Measurements from ENCODE around the gene BASP1. TPM values are rescaled to one million over a fixed set of nuclear protein-coding genes. Genes with fewer than 3 reads are reported as not detected.

Gene BASP1
- total and polyA plus RNA-seq, 2 donors (not counting 1 experiment from before 2014, with no cell fraction given): 53.0 to 66.4 TPM

GRCh38 chr5:17215361-17215760 lies 2.1 kb upstream of the BASP1 start:
- H3K27ac Mint-ChIP-seq: no peak overlapping the region
- H2AFZ ChIP-seq (ENCODE audit: insufficient read depth, low read depth, low read length, poor library complexity, severe bottlenecking): peak overlapping the region; percentile 14
- H3K79me2 ChIP-seq (ENCODE audit: control insufficient read depth, insufficient read depth, low read length): peaks cover 27% of the 10 kb centered on the region
- peaks cover 23% of the 10 kb centered on the region for H4K20me1 ChIP-seq (ENCODE audit: control insufficient read depth, insufficient read depth, low read length, poor library complexity, severe bottlenecking)
- H3K9ac ChIP-seq (ENCODE audit: low read length): no peak overlapping the region
- H3K4me3 ChIP-seq (ENCODE audit: control extremely low read depth in 1 of 5, extremely low read depth in 1 of 5, insufficient read depth in 1 of 5, low read depth in 2 of 5, low read length in 4 of 5): no peak overlapping the region
- H3K4me3 Mint-ChIP-seq: no peak overlapping the region
- H3K9me3 ChIP-seq (ENCODE audit: control extremely low read depth in 1 of 3, control insufficient read depth in 2 of 3, insufficient read depth in 1 of 3, low read length in 2 of 3): no peaks in the 10 kb centered on the region
- intact Hi-C loops (cut with micrococcal nuclease): loop anchor here (5.0 kb wide), 3 partner anchors 887 to 1532 kb away; no protein-coding TSS in a partner anchor
- peaks cover 35% of the 10 kb centered on the region for H3K4me1 Mint-ChIP-seq
- no peaks in the 10 kb centered on the region for H3K27me3 Mint-ChIP-seq
- no peak overlapping the region for H3K4me2 ChIP-seq (replicated peaks; ENCODE audit: low read depth, low read length, poor library complexity, severe bottlenecking)
- ATAC-seq (ENCODE audit: low read depth): no peak
- WGBS (ENCODE audit: insufficient coverage): 63% methylated on average over 1 of the region's 2 CpGs
- H3K27ac ChIP-seq (ENCODE audit: low read length in 2 of 2): no peak overlapping the region
- DNase-seq: no peak
- peaks cover 21 to 24% of the 10 kb centered on the region in 2 donors for H3K4me1 ChIP-seq (ENCODE audit: control insufficient read depth in 2 of 2, insufficient read depth in 2 of 2, low read length in 2 of 2)
- H3K9me3 Mint-ChIP-seq (ENCODE audit: insufficient read depth): no peaks in the 10 kb centered on the region
- H3K27me3 ChIP-seq (replicated peaks in 1 of 4; ENCODE audit: control extremely low read depth in 1 of 4, control insufficient read depth in 3 of 4, insufficient read depth in 4 of 4, low read length in 3 of 4): no peaks in the 10 kb centered on the region
- no peaks in the 10 kb centered on the region for H3K36me3 ChIP-seq (replicated peaks in 1 of 2; ENCODE audit: control extremely low read depth in 1 of 2, control insufficient read depth in 1 of 2, extremely low read depth in 1 of 2, insufficient read depth in 2 of 2, low read length in 1 of 2)
- POLR2A ChIA-PET: interaction anchor here (1.7 kb wide), 1 partner anchor 1090 kb away, joined by 7 read pairs; no protein-coding TSS in a partner anchor
- TF ChIP-seq CTCF (IDR thresholded peaks at IDR 0.05) (no peak), EZH2 (IDR thresholded peaks at IDR 0.05; ENCODE audit: borderline replicate concordance, insufficient read depth, low read depth, low read length, poor library complexity, severe bottlenecking) (no peak)
- CTCF ChIA-PET: interaction anchor here (0.6 to 5.1 kb wide), 54 partner anchors 8 to 1109 kb away, joined by 3 to 135 read pairs (median 6); no protein-coding TSS in a partner anchor

Measured in B cell (primary cell).